ENCODE results near the gene RHOT1. TPM values are rescaled to one million over a fixed set of nuclear protein-coding genes. Genes with fewer than 3 reads are reported as not detected.

Gene RHOT1
- 10 to 100 TPM; 38.9 to 54.6 TPM for total RNA-seq

DNA sequence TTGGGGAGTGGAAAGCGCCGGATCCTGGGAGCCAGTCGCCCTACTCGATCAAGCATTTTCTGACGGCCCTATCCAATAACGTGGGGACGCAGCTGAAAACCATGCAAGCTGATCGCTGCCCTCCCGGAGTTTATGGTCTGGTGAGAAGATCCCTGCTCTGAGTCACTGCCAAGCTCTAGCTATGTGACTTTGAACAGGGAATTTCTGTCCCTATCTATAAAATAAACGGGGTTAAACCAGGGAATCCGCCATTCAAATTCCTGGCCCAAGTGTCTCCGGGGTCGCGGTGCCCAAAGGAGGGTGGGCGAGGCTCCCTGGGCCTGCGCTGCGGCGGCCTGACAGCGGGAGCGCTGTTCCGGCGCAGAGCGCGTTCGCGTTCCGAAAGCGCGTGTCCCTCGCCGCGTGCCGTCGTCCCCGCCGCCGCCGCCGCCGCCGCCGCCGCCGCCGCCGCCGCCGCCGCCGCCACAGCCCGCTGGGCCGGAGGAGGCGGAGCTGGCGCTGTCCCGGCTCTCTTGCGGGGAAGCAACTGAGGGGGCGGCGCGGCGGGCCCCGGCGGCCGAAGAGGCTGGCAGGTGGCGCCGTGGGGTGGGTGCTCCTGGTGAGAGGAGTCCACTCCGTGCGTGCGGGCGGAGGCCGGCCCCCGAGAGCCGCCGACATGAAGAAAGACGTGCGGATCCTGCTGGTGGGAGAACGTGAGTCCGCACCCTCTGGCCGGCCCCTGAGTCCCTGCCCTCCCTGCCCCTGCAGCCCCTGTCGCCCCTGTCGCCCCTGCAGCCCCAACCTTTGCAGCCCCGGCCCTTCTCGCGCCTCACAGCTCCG, at the start of gene RHOT1:
Gene RHOT1, plus strand, starts transcription at position 465 of the 819 bp plus-strand sequence. Its CDS starts 191 bp downstream, at position 656.

GRCh38 chr17:32265192-32265923, 123.1 kb downstream of the RHOT1 start, which contains the start of gene RHBDL3:
Gene RHBDL3, plus strand, starts transcription at chr17:32265832. Its CDS starts 358 bp downstream, at chr17:32266190.

Small RNA genes within 50 kb of the gene (small RNA-seq; reads per million reads assigned to genes)
- 0.04 to 0.06 reads per million in 2 donors for gene UBL5P2

Other genes starting within 250 kb of the RHOT1 start
- 10 to 100 TPM; 27.5 to 40.3 TPM for gene UTP6, start 240.8 kb upstream of the RHOT1 start, total RNA-seq
- 10 to 100 TPM; 22.0 to 26.0 TPM for gene SUZ12, start 205.5 kb upstream of the RHOT1 start, total RNA-seq
- gene LRRC37B, start 135.1 kb upstream of the RHOT1 start, total RNA-seq, result 10 to 100 TPM; 12.3 to 12.4 TPM
- gene RHBDL3, start 123.3 kb downstream of the RHOT1 start, total RNA-seq, result under 1 TPM; 0.33 to 0.34 TPM
- 10 to 100 TPM; 11.7 to 13.4 TPM for gene C17orf75, start 199.7 kb downstream of the RHOT1 start, total RNA-seq
- gene ZNF207, start 207.7 kb downstream of the RHOT1 start, total RNA-seq, result 100 to 1,000 TPM; 103 to 149 TPM